NOMO-1 (cell line): ENCODE measurements around the gene LDB3.

Source experiments
- DNase-seq, 2 experiments: peaks; one replicate each; lab custom pipeline; 2025; ENCODE audit not compliant: unreplicated experiment in 2 of 2; lab: John Stamatoyannopoulos, UW

The LDB3 gene

GRCh38 chr10:86650151-86650550 lies 18.2 kb upstream of the LDB3 start:
- DNase-seq: no peak

- DNase-seq: no peak
Measured at GRCh38 chr10:86651021-86651471, 17.3 kb upstream of the LDB3 start.

DNA sequence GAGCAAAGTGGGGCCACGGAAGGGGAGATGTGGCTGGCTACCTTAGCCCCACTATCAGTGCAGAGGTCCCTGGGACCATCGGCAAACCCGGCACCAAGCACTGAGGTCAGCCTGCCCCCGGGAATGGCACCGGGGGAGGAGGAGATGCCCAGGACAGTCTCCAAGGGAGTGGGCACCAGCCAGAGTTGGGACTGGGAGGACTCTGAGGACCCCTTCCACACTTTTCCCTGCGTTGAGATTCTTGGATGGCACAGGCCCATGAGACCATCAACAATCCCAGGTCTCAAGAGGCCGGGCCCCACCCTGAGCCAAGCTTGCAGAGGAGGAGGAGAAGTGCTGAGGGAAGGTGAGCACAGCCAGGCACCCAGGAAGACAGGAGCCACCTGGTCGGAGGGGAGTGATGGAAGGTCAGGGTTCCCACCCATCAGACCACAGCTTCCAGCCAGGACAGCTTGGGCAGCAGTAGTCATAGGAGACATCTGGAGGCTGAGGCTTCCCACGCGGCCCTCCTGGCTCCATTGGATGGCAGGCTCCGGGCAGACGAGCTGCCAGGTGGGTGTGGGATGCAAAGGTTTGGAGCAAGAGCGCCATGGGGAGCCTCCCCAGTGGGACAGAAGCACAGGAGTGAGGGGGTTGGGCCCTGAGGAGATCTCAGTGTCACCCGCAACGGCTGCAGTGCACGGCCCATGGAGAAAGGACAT lies 16.5 kb upstream of the LDB3 start:
- DNase-seq: no peak

DNA sequence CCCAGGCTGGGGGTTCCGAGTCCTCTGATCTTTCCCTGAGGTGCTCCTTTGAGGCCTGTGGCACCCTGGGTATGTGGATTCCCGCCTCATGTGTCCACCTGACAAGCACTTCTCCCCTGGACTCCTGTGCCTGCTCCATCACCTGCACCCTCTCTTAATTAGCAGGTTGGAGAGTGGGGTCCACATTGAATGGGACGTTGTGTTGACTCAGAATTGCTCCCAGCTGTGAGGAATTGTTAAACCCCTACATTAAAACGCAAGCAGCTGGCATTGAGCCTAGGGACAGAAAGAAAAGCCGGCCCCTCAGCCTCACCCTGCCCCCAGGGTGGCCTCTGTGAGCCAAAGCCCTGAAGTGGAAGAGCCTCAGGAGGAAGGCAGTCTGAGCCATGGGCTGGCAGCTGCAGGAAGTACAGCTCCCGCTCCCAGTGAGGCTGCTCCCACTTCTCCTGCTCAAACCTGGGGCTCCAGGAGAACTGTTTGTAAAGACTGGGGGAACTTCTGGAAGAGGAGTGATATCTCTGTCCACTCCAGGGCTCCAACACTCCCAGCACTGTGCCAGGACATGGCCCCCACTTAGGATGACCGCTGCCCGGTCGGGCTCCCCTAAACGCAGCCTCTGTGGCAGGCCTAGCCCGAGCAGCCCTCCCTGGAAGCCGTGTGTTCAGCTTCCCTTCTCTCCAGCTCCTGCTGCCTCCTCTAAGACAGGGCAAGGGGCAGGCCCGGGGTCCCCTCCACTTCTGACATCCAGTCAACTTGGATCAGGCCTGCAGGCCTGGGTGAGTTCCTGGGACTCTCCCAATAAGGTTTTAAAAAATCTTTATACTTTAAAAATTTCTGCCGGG lies 15.7 kb upstream of the LDB3 start:
- DNase-seq: no peak

- DNase-seq: no peak
Measured at GRCh38 chr10:86653379-86653778, 14.9 kb upstream of the LDB3 start.

DNA sequence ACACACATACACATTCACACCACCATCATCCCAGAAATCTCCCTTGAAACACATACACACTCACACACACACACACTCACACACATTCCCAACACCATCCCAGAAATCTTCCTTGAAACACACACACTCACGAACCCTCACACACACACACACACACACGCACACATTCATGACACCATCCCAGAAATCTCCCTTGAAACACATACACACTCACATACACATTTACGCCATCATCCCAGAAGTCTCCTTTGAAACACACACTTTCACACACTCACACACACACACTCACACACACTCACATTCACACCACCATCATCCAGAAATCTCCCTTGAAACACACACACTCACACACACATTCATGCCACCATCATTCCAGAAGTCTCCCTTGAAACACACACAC lies 14.3 kb upstream of the LDB3 start:
- no peak for DNase-seq

GRCh38 chr10:86654411-86655172 lies 13.7 kb upstream of the LDB3 start, which contains the start of gene OPN4:
OPN4 (plus strand) TSS chr10:86654547; CDS start chr10:86654784, 237 bp downstream.
- no peak for DNase-seq

GRCh38 chr10:86655173-86655540 lies 13.2 kb upstream of the LDB3 start:
- DNase-seq: no peak

GRCh38 chr10:86655596-86655995 lies 12.7 kb upstream of the LDB3 start:
- DNase-seq: no peak

GRCh38 chr10:86657011-86657395 lies 11.3 kb upstream of the LDB3 start:
- DNase-seq: no peak

GRCh38 chr10:86657396-86658011 lies 10.8 kb upstream of the LDB3 start:
- no peak for DNase-seq

DNA sequence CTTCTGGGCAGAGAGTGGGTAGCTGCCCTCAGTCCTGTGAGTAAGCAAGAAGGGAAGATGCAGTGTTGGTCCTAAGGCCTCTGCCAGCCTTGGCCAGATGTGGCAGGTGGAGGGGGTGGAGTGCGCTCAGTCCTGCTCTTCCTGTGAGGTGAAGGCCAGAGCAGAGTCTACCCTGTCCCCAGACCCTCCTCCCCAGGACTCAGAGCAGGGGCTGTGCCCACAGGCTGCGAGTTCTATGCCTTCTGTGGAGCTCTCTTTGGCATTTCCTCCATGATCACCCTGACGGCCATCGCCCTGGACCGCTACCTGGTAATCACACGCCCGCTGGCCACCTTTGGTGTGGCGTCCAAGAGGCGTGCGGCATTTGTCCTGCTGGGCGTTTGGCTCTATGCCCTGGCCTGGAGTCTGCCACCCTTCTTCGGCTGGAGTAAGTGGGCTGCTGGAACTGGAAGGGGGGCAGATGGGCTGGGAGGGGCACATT lies 10.0 kb upstream of the LDB3 start:
- DNase-seq: no peak

DNA sequence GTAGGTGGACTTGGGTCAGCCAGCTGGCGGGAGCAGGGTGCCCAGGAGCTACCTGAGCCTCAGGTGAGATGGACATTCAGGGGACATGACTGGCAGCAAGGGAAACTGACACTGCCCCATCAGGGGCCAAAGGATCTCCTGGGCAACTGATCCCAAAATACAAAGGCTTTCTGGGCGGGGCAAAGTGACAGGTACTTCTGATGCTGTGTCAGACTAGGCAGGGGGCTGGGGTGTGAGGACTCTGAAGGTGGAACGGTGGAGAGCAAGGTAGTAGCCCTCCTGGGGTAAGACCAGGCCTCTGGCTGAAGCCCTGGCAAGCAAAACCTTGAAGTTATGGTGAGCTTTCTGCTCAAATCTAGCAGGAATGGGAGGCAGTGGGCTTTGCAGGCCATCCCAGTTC lies 9.6 kb upstream of the LDB3 start:
- no peak for DNase-seq

DNA sequence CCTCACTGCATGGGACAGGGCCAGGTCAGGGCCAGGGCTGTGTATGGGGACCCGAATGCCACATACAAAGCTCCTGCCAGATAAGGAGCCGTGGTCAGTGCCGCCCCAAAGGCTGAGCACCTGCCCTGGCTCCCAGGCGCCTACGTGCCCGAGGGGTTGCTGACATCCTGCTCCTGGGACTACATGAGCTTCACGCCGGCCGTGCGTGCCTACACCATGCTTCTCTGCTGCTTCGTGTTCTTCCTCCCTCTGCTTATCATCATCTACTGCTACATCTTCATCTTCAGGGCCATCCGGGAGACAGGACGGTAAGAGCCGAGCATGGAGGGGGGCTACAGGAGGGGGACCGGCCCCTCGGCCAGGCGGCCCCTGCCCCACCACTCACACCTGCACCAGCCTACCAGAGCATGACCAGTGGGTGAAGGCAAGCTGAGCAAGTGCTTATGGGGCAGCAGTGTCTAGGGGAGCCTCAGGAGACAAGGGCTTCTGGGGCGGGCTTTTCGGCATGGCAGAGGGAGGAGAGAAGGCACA lies 9.1 kb upstream of the LDB3 start:
- no peak for DNase-seq

DNA sequence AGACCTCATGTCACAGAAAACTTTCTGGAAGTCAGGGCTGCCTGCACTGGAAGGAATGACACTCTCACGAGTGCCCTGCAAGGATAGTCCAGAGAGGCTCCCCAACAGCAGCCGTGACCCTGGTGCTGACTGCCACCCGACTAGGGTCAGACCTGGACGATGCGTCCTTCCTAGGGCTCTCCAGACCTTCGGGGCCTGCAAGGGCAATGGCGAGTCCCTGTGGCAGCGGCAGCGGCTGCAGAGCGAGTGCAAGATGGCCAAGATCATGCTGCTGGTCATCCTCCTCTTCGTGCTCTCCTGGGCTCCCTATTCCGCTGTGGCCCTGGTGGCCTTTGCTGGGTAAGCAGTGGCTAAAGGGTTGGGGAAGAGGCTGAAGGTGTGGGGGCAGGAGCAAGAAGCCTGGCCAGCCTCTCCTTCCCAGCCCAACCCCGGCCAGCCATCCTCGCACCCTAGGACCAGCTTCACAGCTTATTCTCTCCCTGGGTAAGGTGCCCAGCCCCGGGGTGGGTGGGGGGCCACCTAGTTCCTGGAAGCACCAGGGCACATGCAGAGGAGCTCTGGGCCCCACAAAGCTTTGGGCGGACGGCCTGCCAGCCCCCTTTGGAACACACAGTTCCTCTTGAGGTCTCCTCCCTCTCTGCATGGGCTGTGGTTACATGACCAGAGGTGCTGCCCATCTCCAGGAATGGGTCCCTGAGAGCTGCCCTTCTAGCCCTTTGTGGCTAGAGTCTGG lies 8.4 kb upstream of the LDB3 start:
- DNase-seq: no peak

GRCh38 chr10:86661161-86662025 lies 6.9 kb upstream of the LDB3 start:
- DNase-seq: no peak

DNA sequence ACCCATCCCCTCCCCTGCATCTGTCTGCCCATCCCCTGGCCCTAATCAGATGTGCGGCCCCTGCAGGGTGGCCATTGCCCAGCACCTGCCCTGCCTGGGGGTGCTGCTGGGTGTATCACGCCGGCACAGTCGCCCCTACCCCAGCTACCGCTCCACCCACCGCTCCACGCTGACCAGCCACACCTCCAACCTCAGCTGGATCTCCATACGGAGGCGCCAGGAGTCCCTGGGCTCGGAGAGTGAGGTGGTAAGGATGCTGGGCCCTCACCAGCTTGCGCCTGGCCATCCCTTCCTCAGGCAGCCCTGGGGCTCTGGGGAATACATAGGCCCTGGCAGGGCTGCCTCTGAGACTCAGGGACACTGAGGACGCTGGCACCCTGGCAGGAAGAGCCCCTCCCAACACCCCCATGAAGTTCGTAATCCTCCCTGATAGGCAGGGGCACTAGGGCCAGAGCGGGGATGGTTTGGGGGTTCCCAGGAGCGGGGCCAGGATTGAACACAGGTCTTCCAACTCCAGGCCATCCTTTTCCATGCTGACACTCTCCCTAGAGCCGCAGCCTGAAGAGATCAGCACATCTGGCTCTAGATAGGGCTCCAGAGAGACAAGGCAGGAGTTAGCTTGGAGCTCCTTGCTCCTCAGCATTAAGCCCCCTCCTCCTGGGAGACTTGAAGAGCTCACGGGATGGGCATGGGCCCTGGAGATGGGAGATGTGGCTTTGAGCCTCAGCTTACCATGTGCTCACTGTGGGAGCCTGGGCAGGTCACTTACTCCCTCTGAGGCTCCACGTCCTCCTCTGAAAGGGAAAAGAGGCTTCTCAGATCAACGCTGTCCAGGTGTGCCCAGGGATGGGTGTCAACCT lies 5.9 kb upstream of the LDB3 start:
- no peak for DNase-seq

GRCh38 chr10:86663046-86663345 lies 5.3 kb upstream of the LDB3 start:
- no peak for DNase-seq
